ENCODE results near the gene POMZP3. TPM values are rescaled to one million over a fixed set of nuclear protein-coding genes. Genes with fewer than 3 reads are reported as not detected.

Gene POMZP3
- total RNA-seq, 1 donor from 2014 or later = 9.8 TPM

Other genes with a start within 250 kb of the POMZP3 start
- not detected for gene SSC4D, start 217.6 kb downstream of the POMZP3 start, total RNA-seq
- 1.1 TPM for gene ZP3, start 202.3 kb downstream of the POMZP3 start, total RNA-seq
- 61.9 TPM for gene DTX2, start 165.6 kb downstream of the POMZP3 start, total RNA-seq
- gene UPK3B, start 116.7 kb downstream of the POMZP3 start, total RNA-seq = 7.6 TPM
- gene SPDYE16, start 84.0 kb downstream of the POMZP3 start, total RNA-seq = not detected

Data from ascending aorta (tissue), 1 donor.